B cell (primary cell): ENCODE data around the gene SYTL2. TPM values are rescaled to one million over a fixed set of nuclear protein-coding genes. Genes with fewer than 3 reads are reported as not detected.

Source experiments
- ATAC-seq: fragments of 200-7000 bp; cut with Tn5 transposase; one replicate; pipeline ENCODE4 v1.10.0; 2021; ENCODE audit warnings: low read depth, mild to moderate bottlenecking, moderate number of reproducible peaks, moderate library complexity
- CTCF ChIA-PET: fragments of 350-600 bp; sonication (Branson Sonifier 250); formaldehyde crosslinking; loops from one replicate; lab custom pipeline; 2021; ENCODE audit warnings: antibody characterized with exemption, inconsistent platforms; lab: Charles Lee
- POLR2A ChIA-PET: fragments of 350-600 bp; sonication (Branson Sonifier 250); formaldehyde crosslinking; loops from one replicate; lab custom pipeline; 2021; ENCODE audit warnings: antibody characterized with exemption; lab: Charles Lee
- DNase-seq: peaks from one replicate; pipeline ENCODE4 v3.0.0; 2013
- H2AFZ ChIP-seq: 2 replicates; pipeline ENCODE4 v1.6.1; 2012; ENCODE audit warnings: mild to moderate bottlenecking, low read depth, low read length; ENCODE audit not compliant: insufficient read depth, poor library complexity, severe bottlenecking
- H3K27ac ChIP-seq, 2 donors: 1 replicate in 1 of 2; 2 replicates in 1 of 2; pipeline ENCODE4 v1.5.1; 2012 to 2013; ENCODE audit warnings: low read length in 2 of 2, mild to moderate bottlenecking in 2 of 2, moderate library complexity in 1 of 2
- H3K27me3 ChIP-seq, 4 experiments: fragments of 200-600 bp in 1 of 4; sonication (generic) in 1 of 4; replicated peaks in 1 of 4; 1 replicate in 2 of 4; 2 replicates in 2 of 4; pipeline versions ENCODE4 v1.6.1 to v1.7.0; 2013 to 2016; ENCODE audit warnings: low read length in 3 of 4, mild to moderate bottlenecking in 2 of 4, mixed read lengths in 1 of 4, moderate library complexity in 1 of 4; ENCODE audit not compliant: insufficient read depth in 4 of 4, control insufficient read depth in 3 of 4; ENCODE audit errors: control extremely low read depth in 1 of 4
- H3K36me3 ChIP-seq, 2 experiments: replicated peaks in 1 of 2; 1 replicate in 1 of 2; 2 replicates in 1 of 2; pipeline versions ENCODE4 v1.6.1 to v1.7.1; 2013; ENCODE audit warnings: low read length in 1 of 2; ENCODE audit not compliant: insufficient read depth in 2 of 2, control insufficient read depth in 1 of 2; ENCODE audit errors: control extremely low read depth in 1 of 2, extremely low read depth in 1 of 2
- H3K4me1 ChIP-seq, 2 donors: fragments of 200-600 bp in 1 of 2; sonication (generic) in 1 of 2; 1 replicate in 1 of 2; 2 replicates in 1 of 2; pipeline versions ENCODE4 v1.5.1 to v1.6.1; 2013 to 2017; ENCODE audit warnings: low read length in 2 of 2; ENCODE audit not compliant: control insufficient read depth in 2 of 2, insufficient read depth in 2 of 2
- H3K4me2 ChIP-seq: replicated peaks from 2 replicates; pipeline ENCODE3; 2012; ENCODE audit warnings: mild to moderate bottlenecking, low read depth, low read length; ENCODE audit not compliant: poor library complexity, severe bottlenecking
- H3K4me3 ChIP-seq, 5 experiments: fragments of 200-600 bp in 1 of 5; sonication (generic) in 1 of 5; 1 replicate in 3 of 5; 2 replicates in 2 of 5; pipeline versions ENCODE4 v1.5.1 to v1.7.0; 2011 to 2016; ENCODE audit warnings: low read length in 4 of 5, mild to moderate bottlenecking in 4 of 5, low read depth in 2 of 5, control low read depth in 1 of 5, moderate library complexity in 1 of 5; ENCODE audit not compliant: insufficient read depth in 1 of 5; ENCODE audit errors: control extremely low read depth in 1 of 5, extremely low read depth in 1 of 5
- H3K79me2 ChIP-seq: fragments of 200-600 bp; sonication (generic); one replicate; pipeline ENCODE4 v1.6.0; 2016; ENCODE audit warnings: low read length; ENCODE audit not compliant: control insufficient read depth, insufficient read depth
- H3K9ac ChIP-seq: fragments of 200-600 bp; sonication (generic); 2 replicates; pipeline ENCODE4 v1.6.1; 2017; ENCODE audit warnings: mild to moderate bottlenecking, low read length, moderate library complexity
- H3K9me3 ChIP-seq, 3 donors: one replicate each; pipeline versions ENCODE4 v1.6.1 to v1.7.1; 2013; ENCODE audit warnings: low read length in 2 of 3; ENCODE audit not compliant: control insufficient read depth in 2 of 3, insufficient read depth in 1 of 3; ENCODE audit errors: control extremely low read depth in 1 of 3
- H4K20me1 ChIP-seq: 2 replicates; pipeline ENCODE4 v1.6.0; 2012; ENCODE audit warnings: mild to moderate bottlenecking, low read length; ENCODE audit not compliant: insufficient read depth, control insufficient read depth, poor library complexity, severe bottlenecking
- H3K27ac Mint-ChIP-seq: one replicate; pipeline ENCODE4 v1.8.0; 2021; ENCODE audit warnings: mixed read lengths
- H3K27me3 Mint-ChIP-seq: one replicate; pipeline ENCODE4 v1.8.0; 2021; ENCODE audit warnings: mixed read lengths
- H3K4me1 Mint-ChIP-seq: one replicate; pipeline ENCODE4 v1.8.0; 2021; ENCODE audit warnings: mixed read lengths
- H3K4me3 Mint-ChIP-seq: one replicate; pipeline ENCODE4 v1.8.0; 2021; ENCODE audit warnings: mixed read lengths
- H3K9me3 Mint-ChIP-seq: one replicate; pipeline ENCODE4 v1.8.0; 2022; ENCODE audit warnings: mixed read lengths; ENCODE audit not compliant: insufficient read depth
- CTCF ChIP-seq: fragments of 200-600 bp; IDR thresholded peaks from one replicate; pipeline ENCODE4 v1.8.0; 2022; ENCODE audit warnings: antibody characterized with exemption, mild to moderate bottlenecking
- EZH2 ChIP-seq: IDR thresholded peaks from 2 replicates; pipeline ENCODE4 v1.6.1; 2012; ENCODE audit warnings: borderline replicate concordance, low read depth, mild to moderate bottlenecking, moderate library complexity, low read length; ENCODE audit not compliant: insufficient read depth, poor library complexity, severe bottlenecking
- WGBS: methylation state at CpG from one replicate; pipeline ENCODE4 v1.1.5; 2013; ENCODE audit warnings: missing lambda C conversion rate; ENCODE audit not compliant: insufficient coverage; 5-methylcytosine and 5-hydroxymethylcytosine counted together
- intact Hi-C: fragments of 100-400 bp; cut with micrococcal nuclease; formaldehyde crosslinking; loops from one replicate; pipeline ENCODE4 v1.10.0; 2022
- polyA plus RNA-seq: library from polyadenylated mRNA; depleted of rRNA; stranded (reverse); fragments of >200 nt; gene quantifications from 2 replicates; pipeline ENCODE4 v1.2.3, GENCODE V29; 2012
- total RNA-seq, 2 donors: library from RNA; stranded (reverse); fragments of 120-200 nt in 1 of 2; gene quantifications; 1 replicate in 1 of 2; 2 replicates in 1 of 2; pipeline versions ENCODE4 v1.2.3 to v1.2.4, GENCODE V29; 2013 to 2022

SYTL2 gene
- total and polyA plus RNA-seq, 2 donors (not counting 1 experiment from before 2014, with no cell fraction given): 0.86 to 2.9 TPM

- ChIA-PET POLR2A (no interaction called here), CTCF (interaction anchor here (1.3 kb wide), 1 partner anchor 10 kb away, joined by 3 read pairs; no protein-coding TSS in a partner anchor)
- intact Hi-C loops: no loop called here
Measured at GRCh38 chr11:85784480-85785265, 26.3 kb downstream of the SYTL2 start.

More at GRCh38 chr11:85784480-85785265, 26.3 kb downstream of the SYTL2 start:
- no peaks in the 10 kb centered on the region for H3K4me1 ChIP-seq
- no peak overlapping the region for H3K27ac Mint-ChIP-seq
- no peak overlapping the region for H3K4me3 Mint-ChIP-seq
- H3K27me3 Mint-ChIP-seq: peaks cover 10% of the 10 kb centered on the region
- H3K27ac ChIP-seq: no peak overlapping the region
- H3K36me3 ChIP-seq: no peaks in the 10 kb centered on the region
- H4K20me1 ChIP-seq: no peaks in the 10 kb centered on the region
- H3K9me3 ChIP-seq: peaks cover 0 to 8% (median 8%) of the 10 kb centered on the region in 3 donors
- H3K4me1 Mint-ChIP-seq: no peaks in the 10 kb centered on the region
- H3K27me3 ChIP-seq: no peaks in the 10 kb centered on the region
- no peak overlapping the region for H3K4me2 ChIP-seq
- no peaks in the 10 kb centered on the region for H3K79me2 ChIP-seq
- H2AFZ ChIP-seq: no peak overlapping the region
- H3K4me3 ChIP-seq: no peak overlapping the region
- ATAC-seq: no peak
- DNase-seq: no peak
- WGBS: no CpG with 5 or more reads among the region's 6 CpGs
- no peak overlapping the region for H3K9ac ChIP-seq
- H3K9me3 Mint-ChIP-seq: no peaks in the 10 kb centered on the region
- TF ChIP-seq EZH2: no peak
- TF ChIP-seq CTCF: no peak
